HEK293 (cell line): ENCODE results near the gene ANKRD13A.
A peak's percentile ranks its signal among the peaks of the same experiment; 100 is the strongest.

Source experiments
- CTCF ChIA-PET: fragments of 350-600 bp; formaldehyde crosslinking; extraction: SDS; loops from one replicate; lab custom pipeline; 2021; ENCODE audit warnings: antibody characterized with exemption; lab: Yijun Ruan, JAX
- POLR2A ChIA-PET: fragments of 300-600 bp; formaldehyde crosslinking; extraction: SDS; loops from one replicate; lab custom pipeline; 2020; ENCODE audit warnings: antibody characterized with exemption, inconsistent platforms; lab: Yijun Ruan, JAX
- H3K27ac ChIP-seq: fragments of 200-500 bp; sonication (Bioruptor generic); 2 replicates; pipeline ENCODE4 v1.5.1; 2014; ENCODE audit warnings: low read depth, low read length, control low read depth, inconsistent platforms; ENCODE audit errors: extremely low read depth
- H3K36me3 ChIP-seq, 2 experiments: fragments of 200-500 bp in 1 of 2; sonication (Bioruptor generic) in 1 of 2; 1 replicate in 1 of 2; 2 replicates in 1 of 2; pipeline ENCODE4 v1.5.1; 2014 to 2017; ENCODE audit warnings: inconsistent platforms in 2 of 2, low read length in 2 of 2; ENCODE audit not compliant: control insufficient read depth in 2 of 2, insufficient read depth in 1 of 2
- H3K4me1 ChIP-seq: fragments of 200-500 bp; sonication (Bioruptor generic); 2 replicates; pipeline ENCODE4 v1.5.1; 2014; ENCODE audit warnings: mild to moderate bottlenecking, low read length, inconsistent platforms; ENCODE audit not compliant: control insufficient read depth, insufficient read depth
- H3K4me3 ChIP-seq: 2 replicates; pipeline ENCODE4 v1.5.1; 2011; ENCODE audit warnings: low read depth, mild to moderate bottlenecking, control low read depth, low read length, moderate library complexity
- H3K9me3 ChIP-seq: fragments of 200-500 bp; sonication (Bioruptor generic); 2 replicates; pipeline ENCODE4 v1.5.1; 2014; ENCODE audit warnings: low read depth, low read length, inconsistent platforms; ENCODE audit not compliant: control insufficient read depth, insufficient read depth
- BCL11B ChIP-seq: fragments of 450-650 bp; formaldehyde crosslinking; IDR thresholded peaks from 2 replicates; pipeline ENCODE4 v1.5.1; 2016; ENCODE audit warnings: low read depth, missing biosample characterization, missing genetic modification characterization
- EGR2 ChIP-seq: fragments of 450-650 bp; formaldehyde crosslinking; IDR thresholded peaks from 2 replicates; pipeline ENCODE4 v1.5.1; 2016; ENCODE audit warnings: low read depth, missing biosample characterization, missing genetic modification characterization
- SP7 ChIP-seq: fragments of 450-650 bp; formaldehyde crosslinking; IDR thresholded peaks from 2 replicates; pipeline ENCODE4 v1.5.1; 2016; ENCODE audit warnings: missing biosample characterization, missing genetic modification characterization
- TRIM28 ChIP-seq: IDR thresholded peaks from 2 replicates; pipeline ENCODE4 v1.6.1; 2011; ENCODE audit warnings: low read length, control low read depth, borderline replicate concordance
- WT1 ChIP-seq: fragments of 450-650 bp; formaldehyde crosslinking; IDR thresholded peaks from 2 replicates; pipeline ENCODE4 v1.5.1; 2016; ENCODE audit warnings: missing biosample characterization, missing genetic modification characterization
- ZFP37 ChIP-seq: fragments of 450-650 bp; formaldehyde crosslinking; IDR thresholded peaks from 2 replicates; pipeline ENCODE4 v1.5.1; 2016; ENCODE audit warnings: missing biosample characterization, missing genetic modification characterization
- ZNF112 ChIP-seq: fragments of 450-650 bp; formaldehyde crosslinking; IDR thresholded peaks from 2 replicates; pipeline ENCODE4 v1.5.0; 2017; ENCODE audit warnings: missing biosample characterization, missing genetic modification characterization
- ZNF146 ChIP-seq: fragments of 450-650 bp; formaldehyde crosslinking; IDR thresholded peaks from 2 replicates; pipeline ENCODE4 v1.5.1; 2016; ENCODE audit warnings: missing biosample characterization, missing genetic modification characterization
- ZNF223 ChIP-seq: fragments of 450-650 bp; formaldehyde crosslinking; IDR thresholded peaks from 2 replicates; pipeline ENCODE4 v1.5.1; 2016; ENCODE audit warnings: missing biosample characterization, missing genetic modification characterization
- ZNF23 ChIP-seq: fragments of 450-650 bp; formaldehyde crosslinking; IDR thresholded peaks from 2 replicates; pipeline ENCODE4 v1.5.1; 2016; ENCODE audit warnings: missing biosample characterization, missing genetic modification characterization, borderline replicate concordance
- ZNF24 ChIP-seq: fragments of 450-650 bp; formaldehyde crosslinking; IDR thresholded peaks from 2 replicates; pipeline ENCODE4 v1.5.1; 2016; ENCODE audit warnings: missing biosample characterization, missing genetic modification characterization
- ZNF335 ChIP-seq: fragments of 450-650 bp; formaldehyde crosslinking; conservative IDR thresholded peaks from 2 replicates; pipeline ENCODE4 v1.5.1; 2016; ENCODE audit warnings: missing biosample characterization, missing genetic modification characterization
- ZNF394 ChIP-seq: fragments of 450-650 bp; formaldehyde crosslinking; IDR thresholded peaks from 2 replicates; pipeline ENCODE4 v1.5.1; 2016; ENCODE audit warnings: missing biosample characterization, missing genetic modification characterization, mild to moderate bottlenecking, moderate library complexity, borderline replicate concordance
- ZNF514 ChIP-seq: fragments of 450-650 bp; formaldehyde crosslinking; IDR thresholded peaks from 2 replicates; pipeline ENCODE4 v1.5.1; 2016; ENCODE audit warnings: missing biosample characterization, missing genetic modification characterization
- ZNF558 ChIP-seq: fragments of 450-650 bp; formaldehyde crosslinking; IDR thresholded peaks from 2 replicates; pipeline ENCODE4 v1.5.1; 2016; ENCODE audit warnings: missing biosample characterization, missing genetic modification characterization
- ZNF623 ChIP-seq: fragments of 450-650 bp; formaldehyde crosslinking; IDR thresholded peaks from 2 replicates; pipeline ENCODE4 v1.5.1; 2016; ENCODE audit warnings: missing biosample characterization, missing genetic modification characterization
- ZNF670 ChIP-seq: fragments of 450-650 bp; formaldehyde crosslinking; IDR thresholded peaks from 2 replicates; pipeline ENCODE4 v1.5.1; 2016; ENCODE audit warnings: missing biosample characterization, missing genetic modification characterization, low read depth
- ZNF701 ChIP-seq: fragments of 450-650 bp; formaldehyde crosslinking; IDR thresholded peaks from 2 replicates; pipeline ENCODE4 v1.5.1; 2016; ENCODE audit warnings: missing biosample characterization, missing genetic modification characterization
- ZNF76 ChIP-seq: fragments of 450-650 bp; formaldehyde crosslinking; IDR thresholded peaks from 2 replicates; pipeline ENCODE4; 2016; ENCODE audit warnings: low read depth, missing biosample characterization, missing genetic modification characterization, borderline replicate concordance
- ZNF785 ChIP-seq: fragments of 450-650 bp; formaldehyde crosslinking; IDR thresholded peaks from 2 replicates; pipeline ENCODE4 v1.5.1; 2016; ENCODE audit warnings: missing biosample characterization, missing genetic modification characterization
- ZNF791 ChIP-seq: fragments of 450-650 bp; formaldehyde crosslinking; IDR thresholded peaks from 2 replicates; pipeline ENCODE4 v1.5.1; 2016; ENCODE audit warnings: missing biosample characterization, missing genetic modification characterization
- ZSCAN18 ChIP-seq: fragments of 450-650 bp; formaldehyde crosslinking; IDR thresholded peaks from 2 replicates; pipeline ENCODE4 v1.5.1; 2016; ENCODE audit warnings: missing biosample characterization, missing genetic modification characterization
- TF ChIP-seq, protein P1 (sequence below): fragments of 450-650 bp; formaldehyde crosslinking; IDR thresholded peaks from 2 replicates; pipeline ENCODE4 v1.5.1; 2017; ENCODE audit warnings: missing biosample characterization, missing genetic modification characterization
- TF ChIP-seq, protein P2 (sequence below): fragments of 450-650 bp; formaldehyde crosslinking; IDR thresholded peaks from 2 replicates; pipeline ENCODE4 v1.5.1; 2016; ENCODE audit warnings: missing biosample characterization, missing genetic modification characterization, borderline replicate concordance
- TF ChIP-seq, protein P3 (sequence below): fragments of 450-650 bp; formaldehyde crosslinking; IDR thresholded peaks from 2 replicates; pipeline ENCODE4 v1.5.1; 2017; ENCODE audit warnings: missing biosample characterization, missing genetic modification characterization

Gene ANKRD13A

DNA sequence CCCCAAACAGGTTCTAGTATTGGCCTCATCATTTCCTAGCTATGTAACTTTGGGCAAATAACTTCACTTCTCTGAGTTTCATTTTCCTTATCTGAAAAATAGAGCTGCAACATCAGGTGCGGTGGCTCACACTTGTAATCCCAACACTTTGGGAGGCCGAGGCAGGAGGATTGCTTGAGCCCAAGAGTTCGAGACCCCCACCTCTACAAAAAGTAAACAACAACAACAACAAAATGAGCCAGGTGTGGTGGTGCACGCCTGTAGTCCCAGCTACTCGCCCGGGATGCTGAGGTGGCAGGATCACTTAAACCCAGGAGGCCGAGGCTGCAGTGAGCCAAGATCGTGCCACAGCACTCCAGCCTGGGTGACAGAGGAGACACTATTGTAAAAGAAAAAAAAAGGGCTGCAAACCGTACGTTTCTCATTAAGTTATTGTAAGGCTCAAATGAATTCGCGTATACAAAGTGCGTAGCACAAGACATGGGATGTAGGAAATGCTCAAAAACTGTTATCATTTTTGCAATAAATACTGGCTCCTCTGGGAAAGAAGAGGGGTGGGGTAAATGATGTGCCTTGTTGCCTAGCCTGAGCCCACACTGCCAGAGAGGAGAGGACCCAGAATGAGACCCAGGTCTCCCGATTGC lies 48.2 kb downstream of the ANKRD13A start:
- Histone ChIP-seq H3K9me3 (no peaks in the 10 kb centered on the region), H3K4me1 (no peaks in the 10 kb centered on the region; the same call in 1 of the 2 replicates), H3K4me3 (peak overlapping the region; percentile 71), H3K36me3 (peaks cover 0 to 5% of the 10 kb centered on the region in 2 experiments; a peak in 2 of 3 replicates), H3K27ac (no peak overlapping the region; the same call in 1 of the 2 replicates)
- no peak for TF ChIP-seq ZNF223 (tag by site-specific recombination)
- no peak for TF ChIP-seq BCL11B (tag by site-specific recombination)
- no peak for TF ChIP-seq ZNF623 (tag by site-specific recombination)
- TF ChIP-seq ZNF76 (tag by site-specific recombination), result no peak
- TF ChIP-seq TRIM28, result no peak
- TF ChIP-seq WT1 (tag by site-specific recombination), result no peak
- no peak for TF ChIP-seq ZNF701
- no peak for TF ChIP-seq ZNF558 (tag by site-specific recombination)
- no peak for TF ChIP-seq ZNF335 (tag by site-specific recombination)
- no peak for TF ChIP-seq ZSCAN18
- no peak for TF ChIP-seq ZNF23 (tag by site-specific recombination)
- TF ChIP-seq ZFP37 (tag by site-specific recombination), result no peak
- TF ChIP-seq ZNF670, result no peak
- TF ChIP-seq EGR2, result no peak
- TF ChIP-seq ZNF514, result no peak
- TF ChIP-seq, protein P1, sequence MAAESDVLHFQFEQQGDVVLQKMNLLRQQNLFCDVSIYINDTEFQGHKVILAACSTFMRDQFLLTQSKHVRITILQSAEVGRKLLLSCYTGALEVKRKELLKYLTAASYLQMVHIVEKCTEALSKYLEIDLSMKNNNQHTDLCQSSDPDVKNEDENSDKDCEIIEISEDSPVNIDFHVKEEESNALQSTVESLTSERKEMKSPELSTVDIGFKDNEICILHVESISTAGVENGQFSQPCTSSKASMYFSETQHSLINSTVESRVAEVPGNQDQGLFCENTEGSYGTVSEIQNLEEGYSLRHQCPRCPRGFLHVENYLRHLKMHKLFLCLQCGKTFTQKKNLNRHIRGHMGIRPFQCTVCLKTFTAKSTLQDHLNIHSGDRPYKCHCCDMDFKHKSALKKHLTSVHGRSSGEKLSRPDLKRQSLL (tag by site-specific recombination), result no peak
- CTCF ChIA-PET, result interaction anchor here (0.8 kb wide), 1 partner anchor 778 kb away, joined by 3 read pairs; no protein-coding TSS in a partner anchor
- POLR2A ChIA-PET, result interaction anchor here (0.6 to 1.2 kb wide), 3 partner anchors 8 to 988 kb away, joined by 3 to 4 read pairs (median 4); partner anchors contain the start of gene ANKRD13A

GRCh38 chr12:110048242-110049027 lies 49.2 kb downstream of the ANKRD13A start, which contains the start of gene C12orf76:
C12orf76 (minus strand) TSS chr12:110048522; CDS start chr12:110048495, 27 bp downstream.
- peak within 1 kb of the TSS; percentile 35 for H3K27ac ChIP-seq
- peak within 1 kb of the TSS; percentile 71 for H3K4me3 ChIP-seq
- ChIA-PET POLR2A (interaction anchor here (0.6 to 1.2 kb wide), 3 partner anchors 7 to 987 kb away, joined by 3 to 4 read pairs (median 4); partner anchors contain the start of gene ANKRD13A), CTCF (interaction anchor here (0.6 kb wide), 1 partner anchor 563 kb away, joined by 3 read pairs; no protein-coding TSS in a partner anchor)
- H3K4me1 ChIP-seq, result no peaks in the 10 kb centered on the region; the same call in 1 of the 2 replicates
- H3K9me3 ChIP-seq, result no peaks in the 10 kb centered on the region
- H3K36me3 ChIP-seq, result peaks cover 0 to 3% of the 10 kb centered on the region in 2 experiments; a peak in 2 of 3 replicates
- TF ChIP-seq ZNF112 (tag by site-specific recombination) (no peak), ZNF146 (tag by site-specific recombination) (peak; percentile 70; the same call in 1 of the 2 replicates), ZNF791 (tag by site-specific recombination) (no peak), ZNF24 (tag by site-specific recombination) (peak; percentile 82), SP7 (tag by site-specific recombination) (peak; percentile 96), ZNF785 (tag by site-specific recombination) (0 out of 2 replicates have a peak, but pooled peaks have one; percentile 42), ZNF394 (peak; percentile 69; the same call in 1 of the 2 replicates)
- TF ChIP-seq, protein P2, sequence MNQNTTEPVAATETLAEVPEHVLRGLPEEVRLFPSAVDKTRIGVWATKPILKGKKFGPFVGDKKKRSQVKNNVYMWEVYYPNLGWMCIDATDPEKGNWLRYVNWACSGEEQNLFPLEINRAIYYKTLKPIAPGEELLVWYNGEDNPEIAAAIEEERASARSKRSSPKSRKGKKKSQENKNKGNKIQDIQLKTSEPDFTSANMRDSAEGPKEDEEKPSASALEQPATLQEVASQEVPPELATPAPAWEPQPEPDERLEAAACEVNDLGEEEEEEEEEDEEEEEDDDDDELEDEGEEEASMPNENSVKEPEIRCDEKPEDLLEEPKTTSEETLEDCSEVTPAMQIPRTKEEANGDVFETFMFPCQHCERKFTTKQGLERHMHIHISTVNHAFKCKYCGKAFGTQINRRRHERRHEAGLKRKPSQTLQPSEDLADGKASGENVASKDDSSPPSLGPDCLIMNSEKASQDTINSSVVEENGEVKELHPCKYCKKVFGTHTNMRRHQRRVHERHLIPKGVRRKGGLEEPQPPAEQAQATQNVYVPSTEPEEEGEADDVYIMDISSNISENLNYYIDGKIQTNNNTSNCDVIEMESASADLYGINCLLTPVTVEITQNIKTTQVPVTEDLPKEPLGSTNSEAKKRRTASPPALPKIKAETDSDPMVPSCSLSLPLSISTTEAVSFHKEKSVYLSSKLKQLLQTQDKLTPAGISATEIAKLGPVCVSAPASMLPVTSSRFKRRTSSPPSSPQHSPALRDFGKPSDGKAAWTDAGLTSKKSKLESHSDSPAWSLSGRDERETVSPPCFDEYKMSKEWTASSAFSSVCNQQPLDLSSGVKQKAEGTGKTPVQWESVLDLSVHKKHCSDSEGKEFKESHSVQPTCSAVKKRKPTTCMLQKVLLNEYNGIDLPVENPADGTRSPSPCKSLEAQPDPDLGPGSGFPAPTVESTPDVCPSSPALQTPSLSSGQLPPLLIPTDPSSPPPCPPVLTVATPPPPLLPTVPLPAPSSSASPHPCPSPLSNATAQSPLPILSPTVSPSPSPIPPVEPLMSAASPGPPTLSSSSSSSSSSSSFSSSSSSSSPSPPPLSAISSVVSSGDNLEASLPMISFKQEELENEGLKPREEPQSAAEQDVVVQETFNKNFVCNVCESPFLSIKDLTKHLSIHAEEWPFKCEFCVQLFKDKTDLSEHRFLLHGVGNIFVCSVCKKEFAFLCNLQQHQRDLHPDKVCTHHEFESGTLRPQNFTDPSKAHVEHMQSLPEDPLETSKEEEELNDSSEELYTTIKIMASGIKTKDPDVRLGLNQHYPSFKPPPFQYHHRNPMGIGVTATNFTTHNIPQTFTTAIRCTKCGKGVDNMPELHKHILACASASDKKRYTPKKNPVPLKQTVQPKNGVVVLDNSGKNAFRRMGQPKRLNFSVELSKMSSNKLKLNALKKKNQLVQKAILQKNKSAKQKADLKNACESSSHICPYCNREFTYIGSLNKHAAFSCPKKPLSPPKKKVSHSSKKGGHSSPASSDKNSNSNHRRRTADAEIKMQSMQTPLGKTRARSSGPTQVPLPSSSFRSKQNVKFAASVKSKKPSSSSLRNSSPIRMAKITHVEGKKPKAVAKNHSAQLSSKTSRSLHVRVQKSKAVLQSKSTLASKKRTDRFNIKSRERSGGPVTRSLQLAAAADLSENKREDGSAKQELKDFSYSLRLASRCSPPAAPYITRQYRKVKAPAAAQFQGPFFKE (tag by site-specific recombination), result no peak
- TF ChIP-seq, protein P3, sequence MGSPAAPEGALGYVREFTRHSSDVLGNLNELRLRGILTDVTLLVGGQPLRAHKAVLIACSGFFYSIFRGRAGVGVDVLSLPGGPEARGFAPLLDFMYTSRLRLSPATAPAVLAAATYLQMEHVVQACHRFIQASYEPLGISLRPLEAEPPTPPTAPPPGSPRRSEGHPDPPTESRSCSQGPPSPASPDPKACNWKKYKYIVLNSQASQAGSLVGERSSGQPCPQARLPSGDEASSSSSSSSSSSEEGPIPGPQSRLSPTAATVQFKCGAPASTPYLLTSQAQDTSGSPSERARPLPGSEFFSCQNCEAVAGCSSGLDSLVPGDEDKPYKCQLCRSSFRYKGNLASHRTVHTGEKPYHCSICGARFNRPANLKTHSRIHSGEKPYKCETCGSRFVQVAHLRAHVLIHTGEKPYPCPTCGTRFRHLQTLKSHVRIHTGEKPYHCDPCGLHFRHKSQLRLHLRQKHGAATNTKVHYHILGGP (tag by site-specific recombination), result no peak
